Stomach (tissue), 4 donors: ENCODE measurements around the gene CLSTN2.

Source experiments
- POLR2A ChIP-seq, 4 donors: fragments of 450-650 bp; IDR thresholded peaks; one replicate each; pipeline ENCODE4 v1.6.1; 2016; ENCODE audit warnings: antibody characterized with exemption in 4 of 4, control low read depth in 2 of 4, mild to moderate bottlenecking in 1 of 4, moderate library complexity in 1 of 4
- POLR2AphosphoS5 ChIP-seq, 3 donors: sonication (generic); formaldehyde crosslinking; IDR thresholded peaks; one replicate each; pipeline ENCODE4 v1.6.1; 2016; ENCODE audit warnings: antibody characterized with exemption in 3 of 3
- TF ChIP-seq, protein P1 (sequence below), 7 experiments: fragments of 450-650 bp in 4 of 7; fragments of 200-600 bp in 3 of 7; sonication (generic) in 3 of 7; IDR thresholded peaks; one replicate each; pipeline ENCODE4 v1.5.1; 2016 to 2019; ENCODE audit warnings: antibody characterized with exemption in 7 of 7, control low read depth in 2 of 7, mild to moderate bottlenecking in 1 of 7

DNA sequence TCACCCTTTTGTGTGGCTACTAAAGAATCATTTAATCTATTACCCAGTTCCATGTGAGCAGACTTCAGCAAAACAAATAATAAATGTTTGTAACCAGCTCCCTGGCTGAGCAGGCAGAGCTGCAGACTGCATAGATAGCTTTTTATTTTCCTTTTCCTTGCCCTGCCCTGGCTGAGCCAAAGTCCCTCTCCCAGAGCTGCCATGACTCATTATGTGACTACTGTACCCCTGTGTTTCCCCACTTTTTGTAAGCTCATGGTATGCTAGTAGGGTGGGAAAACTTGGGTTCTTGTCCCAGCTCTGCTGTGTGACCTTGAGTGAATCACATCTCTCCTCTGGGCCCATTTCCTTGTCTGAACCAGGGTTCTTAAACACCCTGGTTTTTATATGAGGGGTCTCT, 127.5 kb downstream of the CLSTN2 start:
- TF ChIP-seq, protein P1, sequence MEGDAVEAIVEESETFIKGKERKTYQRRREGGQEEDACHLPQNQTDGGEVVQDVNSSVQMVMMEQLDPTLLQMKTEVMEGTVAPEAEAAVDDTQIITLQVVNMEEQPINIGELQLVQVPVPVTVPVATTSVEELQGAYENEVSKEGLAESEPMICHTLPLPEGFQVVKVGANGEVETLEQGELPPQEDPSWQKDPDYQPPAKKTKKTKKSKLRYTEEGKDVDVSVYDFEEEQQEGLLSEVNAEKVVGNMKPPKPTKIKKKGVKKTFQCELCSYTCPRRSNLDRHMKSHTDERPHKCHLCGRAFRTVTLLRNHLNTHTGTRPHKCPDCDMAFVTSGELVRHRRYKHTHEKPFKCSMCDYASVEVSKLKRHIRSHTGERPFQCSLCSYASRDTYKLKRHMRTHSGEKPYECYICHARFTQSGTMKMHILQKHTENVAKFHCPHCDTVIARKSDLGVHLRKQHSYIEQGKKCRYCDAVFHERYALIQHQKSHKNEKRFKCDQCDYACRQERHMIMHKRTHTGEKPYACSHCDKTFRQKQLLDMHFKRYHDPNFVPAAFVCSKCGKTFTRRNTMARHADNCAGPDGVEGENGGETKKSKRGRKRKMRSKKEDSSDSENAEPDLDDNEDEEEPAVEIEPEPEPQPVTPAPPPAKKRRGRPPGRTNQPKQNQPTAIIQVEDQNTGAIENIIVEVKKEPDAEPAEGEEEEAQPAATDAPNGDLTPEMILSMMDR (IDR thresholded peaks at IDR 0.05), result no peak
- TF ChIP-seq POLR2AphosphoS5 (IDR thresholded peaks at IDR 0.05) (no peak), POLR2A (IDR thresholded peaks at IDR 0.05) (no peak)
